Skeletal muscle tissue (tissue), 4 donors: ENCODE results near the gene KIF19. TPM values are rescaled to one million over a fixed set of nuclear protein-coding genes. Genes with fewer than 3 reads are reported as not detected.
A peak's percentile ranks its signal among the peaks of the same experiment; 100 is the strongest.

ENCODE experiments used
- H3K27ac ChIP-seq: one replicate; pipeline ENCODE4 v1.7.0; 2013; ENCODE audit warnings: mild to moderate bottlenecking, low read depth, low read length, inconsistent platforms
- H3K27me3 ChIP-seq, 3 donors: one replicate each; pipeline ENCODE4 v1.7.0; 2013; ENCODE audit warnings: low read length in 3 of 3; ENCODE audit not compliant: control insufficient read depth in 3 of 3, insufficient read depth in 3 of 3
- H3K36me3 ChIP-seq, 3 donors: one replicate each; pipeline ENCODE4 v1.7.0; 2013; ENCODE audit warnings: low read length in 3 of 3; ENCODE audit not compliant: control insufficient read depth in 3 of 3, insufficient read depth in 3 of 3
- H3K4me1 ChIP-seq, 3 donors: one replicate each; pipeline ENCODE4 v1.7.0; 2013; ENCODE audit warnings: low read length in 3 of 3, mild to moderate bottlenecking in 3 of 3; ENCODE audit not compliant: control insufficient read depth in 3 of 3, insufficient read depth in 3 of 3
- H3K4me3 ChIP-seq, 3 donors: one replicate each; pipeline ENCODE4 v1.7.0; 2013; ENCODE audit warnings: low read length in 3 of 3
- H3K9ac ChIP-seq, 3 donors: one replicate each; pipeline ENCODE4 v1.7.0; 2013; ENCODE audit warnings: low read length in 3 of 3, mild to moderate bottlenecking in 3 of 3, moderate library complexity in 2 of 3, low read depth in 1 of 3
- H3K9me3 ChIP-seq, 3 donors: one replicate each; pipeline ENCODE4 v1.7.0; 2013; ENCODE audit warnings: low read length in 3 of 3; ENCODE audit not compliant: control insufficient read depth in 3 of 3
- total RNA-seq: library from RNA; depleted of rRNA; stranded (reverse); fragments of >200 nt; gene quantifications from one replicate; pipeline ENCODE4 v1.2.3, GENCODE V29; 2014
- donor health status: Osteomylitis.

Gene KIF19
- total RNA-seq, 1 donor from 2014 or later = 1.0 TPM

DNA sequence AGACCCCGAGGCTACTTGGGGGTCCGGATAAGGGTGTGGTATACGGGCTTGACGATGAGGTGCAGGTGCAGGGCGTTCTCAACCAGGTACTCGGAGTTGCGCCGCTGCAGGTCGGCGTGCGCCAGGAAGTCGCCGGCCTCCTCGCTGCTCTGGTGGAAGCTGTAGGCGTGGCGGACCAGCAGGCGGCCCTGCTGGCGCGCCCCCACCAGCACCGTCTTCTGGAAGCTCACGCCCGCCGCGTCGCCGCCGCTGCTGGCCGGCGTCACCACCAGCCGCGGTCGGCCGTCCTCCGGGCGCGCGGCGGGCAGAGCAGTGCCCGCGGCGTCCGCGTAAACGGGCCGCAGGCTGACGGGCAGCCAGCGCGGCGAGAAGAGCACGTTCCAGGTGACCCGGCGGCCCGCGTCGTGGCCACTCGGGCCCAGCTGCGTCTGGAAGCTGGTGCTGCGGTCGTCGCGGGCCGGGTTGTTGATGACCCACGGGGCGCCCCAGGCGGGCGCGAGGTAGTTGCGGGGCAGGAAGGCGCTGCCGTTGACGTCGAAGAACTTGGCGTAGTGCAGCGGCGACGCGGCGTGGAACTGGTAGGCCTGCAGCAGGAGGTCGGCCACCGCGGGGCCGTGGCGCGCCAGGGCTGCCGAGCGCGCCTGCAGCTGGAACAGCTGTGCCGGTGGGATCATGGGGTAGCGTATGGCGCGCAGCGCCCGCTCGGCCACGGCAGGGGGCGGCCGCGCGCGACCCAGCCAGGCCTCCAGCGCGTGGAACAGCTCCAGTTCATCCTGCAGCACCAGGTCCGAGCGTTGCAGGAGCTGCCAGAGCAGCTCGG, 30.8 kb downstream of the KIF19 start:
- Histone ChIP-seq H3K36me3 (no peaks in the 10 kb centered on the region), H3K27ac (no peak overlapping the region), H3K4me3 (peak overlapping the region in 2 of 3 donors; percentile 29 to 40), H3K9me3 (no peaks in the 10 kb centered on the region), H3K4me1 (peaks cover 2 to 9% (median 8%) of the 10 kb centered on the region in 3 donors), H3K27me3 (peaks cover 92 to 96% (median 94%) of the 10 kb centered on the region in 3 donors), H3K9ac (no peak overlapping the region)

DNA sequence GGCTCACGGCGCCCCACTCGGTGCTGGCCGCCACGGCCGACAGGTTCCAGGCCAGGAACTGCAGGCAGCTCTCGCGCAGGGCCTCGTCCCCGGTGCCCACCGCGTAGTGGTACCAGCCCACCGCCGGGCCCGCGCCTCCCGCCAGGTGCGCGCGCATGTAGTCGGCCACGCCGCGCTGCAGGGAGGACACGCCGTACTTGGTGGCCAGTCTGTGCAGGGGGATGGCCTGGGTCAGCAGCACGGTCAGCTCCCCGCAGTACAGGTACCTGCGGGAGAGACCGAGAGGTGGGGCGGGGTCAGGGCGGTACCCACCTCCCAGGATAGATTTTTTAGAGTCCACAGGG, 31.4 kb downstream of the KIF19 start:
- H3K27me3 ChIP-seq = peaks cover 86 to 94% (median 93%) of the 10 kb centered on the region in 3 donors

DNA sequence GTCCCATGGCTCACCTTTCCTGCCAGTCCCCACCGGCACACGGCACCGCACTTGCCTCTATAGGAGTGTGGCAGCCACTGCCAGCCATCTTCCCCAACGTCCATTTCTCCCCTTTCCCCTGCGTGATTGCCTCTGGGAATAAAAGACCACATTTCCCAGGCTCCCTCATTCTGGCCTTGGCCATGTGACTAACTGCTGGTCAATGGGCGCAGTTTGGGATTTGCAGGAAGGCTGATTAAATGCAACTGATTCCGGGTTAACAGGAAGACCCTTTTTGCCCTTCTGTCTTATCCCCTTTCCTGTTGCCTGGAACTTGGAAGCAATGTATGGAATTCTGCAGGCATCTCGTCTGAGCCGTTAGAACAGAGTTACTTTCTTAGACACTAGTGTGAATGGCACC, 32.7 kb downstream of the KIF19 start:
- H3K9me3 ChIP-seq = no peaks in the 10 kb centered on the region
- H3K9ac ChIP-seq = no peak overlapping the region
- H3K27ac ChIP-seq = no peak overlapping the region
- H3K36me3 ChIP-seq = no peaks in the 10 kb centered on the region
- no peak overlapping the region for H3K4me3 ChIP-seq
- H3K27me3 ChIP-seq = peaks cover 79 to 82% (median 81%) of the 10 kb centered on the region in 3 donors
- peaks cover 2 to 17% (median 13%) of the 10 kb centered on the region in 3 donors for H3K4me1 ChIP-seq

More for the DNA sequence above, 31.4 kb downstream of the KIF19 start:
- Histone ChIP-seq H3K4me3 (peak overlapping the region in 1 of 3 donors; percentile 40), H3K36me3 (no peaks in the 10 kb centered on the region), H3K9ac (no peak overlapping the region), H3K4me1 (peaks cover 2 to 10% (median 8%) of the 10 kb centered on the region in 3 donors), H3K27ac (no peak overlapping the region), H3K9me3 (no peaks in the 10 kb centered on the region)

DNA sequence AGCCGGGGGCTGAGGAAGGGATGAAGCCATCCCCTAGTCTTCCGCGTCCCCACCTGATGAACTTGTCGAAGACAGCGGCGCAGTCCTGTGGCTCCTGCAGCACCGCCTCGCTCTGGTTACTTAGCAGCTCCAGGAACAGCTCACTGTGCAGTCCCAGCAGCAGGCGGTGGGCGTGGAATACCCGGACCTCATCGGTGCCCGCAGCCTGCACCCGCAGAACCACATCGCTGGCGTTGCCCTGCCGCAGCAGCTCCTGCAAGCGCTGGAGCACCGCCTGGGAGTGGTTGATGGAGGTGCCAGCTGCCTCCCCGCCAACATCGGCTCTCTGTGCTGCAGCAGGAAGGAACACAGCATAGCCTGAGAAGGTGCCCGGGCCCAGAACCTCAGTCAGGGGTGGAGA, 33.9 kb downstream of the KIF19 start:
- H3K4me3 ChIP-seq = no peak overlapping the region
- no peak overlapping the region for H3K27ac ChIP-seq
- H3K9me3 ChIP-seq = no peaks in the 10 kb centered on the region
- H3K9ac ChIP-seq = no peak overlapping the region
- H3K36me3 ChIP-seq = no peaks in the 10 kb centered on the region
- H3K4me1 ChIP-seq = peaks cover 2 to 17% (median 13%) of the 10 kb centered on the region in 3 donors
- peaks cover 67 to 70% (median 69%) of the 10 kb centered on the region in 3 donors for H3K27me3 ChIP-seq

DNA sequence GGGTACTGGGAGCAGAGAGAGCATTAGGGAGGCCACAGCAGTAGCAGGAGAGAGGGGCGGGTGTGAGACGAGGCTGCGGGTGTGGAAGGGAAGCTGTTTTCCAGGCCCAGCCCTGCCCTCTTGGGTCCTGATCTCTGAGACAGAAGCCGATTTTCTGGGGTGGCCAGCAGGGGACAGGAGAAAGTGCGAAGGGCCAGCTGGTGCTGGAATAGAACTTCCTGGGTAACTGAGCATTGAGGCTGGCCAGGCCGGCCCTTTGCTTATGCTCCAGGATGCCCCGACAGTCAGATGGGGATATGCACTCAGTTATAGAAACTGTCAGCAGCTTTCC, 34.8 kb downstream of the KIF19 start:
- H3K27ac ChIP-seq = no peak overlapping the region
- no peaks in the 10 kb centered on the region for H3K9me3 ChIP-seq
- no peaks in the 10 kb centered on the region for H3K36me3 ChIP-seq
- no peak overlapping the region for H3K4me3 ChIP-seq
- peaks cover 57 to 61% (median 60%) of the 10 kb centered on the region in 3 donors for H3K27me3 ChIP-seq
- H3K9ac ChIP-seq = no peak overlapping the region
- peaks cover 2 to 17% (median 13%) of the 10 kb centered on the region in 3 donors for H3K4me1 ChIP-seq

DNA sequence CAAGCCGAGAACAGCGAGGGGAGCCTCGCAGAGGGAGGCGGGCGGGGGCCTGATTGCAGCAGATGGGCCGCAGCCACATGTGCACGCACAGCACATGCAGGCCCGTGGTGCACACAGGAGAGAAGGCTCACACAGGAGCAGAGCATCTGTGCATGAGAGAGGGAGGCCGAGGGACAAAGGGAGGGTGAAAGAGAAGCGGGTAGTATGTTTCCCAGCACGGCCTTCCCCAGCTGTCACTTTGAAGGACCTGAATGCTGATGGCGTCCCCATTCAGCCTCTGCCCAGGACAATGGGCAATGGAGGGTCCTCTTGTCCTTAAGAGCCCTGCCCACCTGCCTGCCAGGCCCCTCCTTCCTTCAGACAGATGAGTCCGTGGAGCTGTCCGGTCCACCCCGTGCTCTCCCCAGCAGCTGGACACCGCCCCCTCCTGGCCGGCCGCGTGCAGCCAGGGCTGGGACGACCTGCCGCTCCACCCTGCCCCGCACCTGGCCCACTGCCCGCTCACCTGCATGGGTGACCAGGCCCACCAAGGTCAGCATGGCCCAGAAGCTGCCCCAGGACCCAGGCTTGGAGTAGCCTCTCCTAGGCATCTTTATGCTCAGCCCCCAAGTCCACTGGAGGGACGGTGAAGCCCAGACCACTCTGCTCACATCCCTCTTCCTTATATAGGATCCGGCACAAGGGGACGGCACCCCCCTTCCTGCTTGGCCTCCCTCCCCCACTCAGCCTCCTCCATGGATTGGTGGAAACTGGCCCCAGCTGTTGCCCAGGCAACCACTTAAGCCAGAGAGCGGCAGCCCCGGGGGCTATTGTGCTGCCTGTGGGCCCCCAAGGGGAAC, 35.4 kb downstream of the KIF19 start, which contains the start of gene BTBD17:
TSS of gene BTBD17 (minus strand) at position 639 of the 839 bp plus-strand sequence. CDS start at position 590, 49 bp downstream.
- Histone ChIP-seq H3K9ac (peak within 1 kb of the TSS in 1 of 3 donors; percentile 25), H3K9me3 (no peaks in the 10 kb centered on the region), H3K27ac (no peak within 1 kb of the TSS), H3K27me3 (peaks cover 51 to 55% (median 55%) of the 10 kb centered on the region in 3 donors), H3K4me1 (peaks cover 2 to 17% (median 13%) of the 10 kb centered on the region in 3 donors), H3K4me3 (no peak within 1 kb of the TSS), H3K36me3 (no peaks in the 10 kb centered on the region)

DNA sequence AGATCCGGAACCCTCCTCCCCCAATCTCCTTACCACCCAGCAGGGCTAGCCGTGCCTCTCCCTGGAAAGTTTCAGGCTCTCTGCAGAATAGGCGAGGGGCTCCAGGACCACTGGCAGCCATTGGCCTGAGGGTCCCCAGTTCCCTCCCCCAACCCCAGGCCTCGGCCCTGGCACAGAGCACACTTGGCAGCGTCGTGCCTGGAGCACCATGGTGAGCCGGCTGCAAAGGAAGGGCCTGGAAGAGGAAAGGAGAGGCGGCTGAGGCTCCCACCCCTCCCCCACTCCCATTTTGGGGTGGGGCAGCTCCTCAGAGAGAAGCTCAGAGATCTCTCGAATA, 36.0 kb downstream of the KIF19 start:
- H3K27me3 ChIP-seq = peaks cover 47 to 52% (median 49%) of the 10 kb centered on the region in 3 donors
- no peak overlapping the region for H3K27ac ChIP-seq
- no peaks in the 10 kb centered on the region for H3K36me3 ChIP-seq

DNA sequence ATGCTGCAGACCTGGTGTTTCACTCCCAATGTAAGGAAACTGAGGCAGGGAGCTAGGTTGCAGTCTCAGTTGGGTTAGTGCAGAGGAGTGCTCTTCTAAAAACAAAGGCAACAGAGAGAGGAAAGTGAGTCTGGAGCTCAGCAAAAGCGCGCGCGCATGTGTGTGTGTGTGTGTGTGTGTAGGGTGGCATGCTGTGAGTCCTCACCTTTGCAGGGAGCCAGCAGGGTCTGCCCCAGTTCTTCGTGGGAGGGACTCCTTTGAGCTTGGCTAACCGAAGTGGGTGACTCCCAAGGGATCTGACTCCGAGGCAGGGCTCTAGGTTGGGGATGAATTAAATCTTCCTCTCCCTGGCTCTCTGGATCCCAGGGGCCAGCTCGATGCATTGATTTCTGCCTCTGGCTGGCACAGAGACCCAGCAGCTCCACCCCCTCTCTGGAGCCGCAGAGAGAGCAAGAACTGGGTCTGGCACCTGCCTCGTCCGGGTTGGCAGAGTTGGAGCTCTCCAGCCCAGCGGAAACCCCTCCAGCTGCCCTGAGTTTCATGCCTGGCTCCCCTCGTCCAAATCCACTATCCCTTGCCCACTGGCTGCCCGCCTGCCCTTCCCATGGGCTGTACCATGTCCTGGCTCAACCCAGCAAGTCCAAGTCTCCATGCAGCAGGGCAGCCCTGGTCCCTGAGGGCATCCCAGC, 36.9 kb downstream of the KIF19 start:
- Histone ChIP-seq H3K27ac (no peak overlapping the region), H3K27me3 (peaks cover 38 to 43% (median 40%) of the 10 kb centered on the region in 3 donors), H3K4me1 (peaks cover 0 to 10% (median 6%) of the 10 kb centered on the region in 3 donors), H3K9me3 (no peaks in the 10 kb centered on the region), H3K9ac (peak overlapping the region in 1 of 3 donors; percentile 25), H3K36me3 (no peaks in the 10 kb centered on the region), H3K4me3 (no peak overlapping the region)

More for the DNA sequence above, 36.0 kb downstream of the KIF19 start:
- no peak overlapping the region for H3K4me3 ChIP-seq
- peaks cover 2 to 16% (median 11%) of the 10 kb centered on the region in 3 donors for H3K4me1 ChIP-seq
- no peaks in the 10 kb centered on the region for H3K9me3 ChIP-seq
- H3K9ac ChIP-seq = no peak overlapping the region

DNA sequence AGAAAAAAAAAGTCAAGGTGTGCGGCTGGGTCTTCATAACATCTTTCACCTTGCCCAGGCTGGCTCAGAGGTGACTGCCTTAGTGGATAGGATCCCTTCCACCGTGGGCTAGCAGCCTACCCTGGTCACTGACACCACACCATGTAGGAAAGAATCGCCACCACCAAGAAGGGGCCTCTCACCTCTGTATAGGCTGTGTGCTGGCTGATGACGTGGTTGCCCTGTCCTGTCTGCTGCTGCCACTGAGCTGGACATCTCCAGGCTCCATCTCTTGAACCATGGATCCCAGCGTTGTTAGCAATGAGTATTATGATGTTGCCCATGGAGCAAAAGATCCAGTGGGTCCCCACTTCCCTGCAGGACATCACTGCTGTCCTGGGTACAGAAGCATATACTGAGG, 41.2 kb downstream of the KIF19 start, which contains the start of gene GPR142:
TSS of gene GPR142 (plus strand) at position 301 of the 400 bp plus-strand sequence. CDS start 2,035 bp downstream, outside the sequence.
- Histone ChIP-seq H3K4me1 (peaks cover 4 to 19% (median 13%) of the 10 kb centered on the region in 3 donors), H3K27ac (no peak within 1 kb of the TSS), H3K36me3 (no peaks in the 10 kb centered on the region), H3K9ac (no peak within 1 kb of the TSS), H3K4me3 (no peak within 1 kb of the TSS), H3K27me3 (peaks cover 5 to 12% (median 6%) of the 10 kb centered on the region in 3 donors), H3K9me3 (no peaks in the 10 kb centered on the region)
